K562 (cell line): ENCODE measurements around the gene TRMT112. TPM values are rescaled to one million over a fixed set of nuclear protein-coding genes. Genes with fewer than 3 reads are reported as not detected.
A peak's percentile ranks its signal among the peaks of the same experiment; 100 is the strongest.

Experiments
- ARID1B ChIP-seq: fragments of 450-650 bp; IDR thresholded peaks from 2 replicates; pipeline ENCODE4 v1.6.1; 2016; ENCODE audit warnings: antibody characterized with exemption, mild to moderate bottlenecking, inconsistent platforms
- BRF2 ChIP-seq: IDR thresholded peaks from 3 replicates; pipeline ENCODE4 v1.6.1; 2011; ENCODE audit warnings: borderline replicate concordance, mild to moderate bottlenecking; ENCODE audit not compliant: insufficient read length, insufficient read depth
- CSDE1 ChIP-seq, 2 experiments: fragments of 450-650 bp; IDR thresholded peaks; 2 replicates each; pipeline ENCODE4 v1.6.1; 2016; ENCODE audit warnings: mild to moderate bottlenecking in 1 of 2
- DIDO1 ChIP-seq: fragments of 450-650 bp; IDR thresholded peaks from 2 replicates; pipeline ENCODE4 v1.6.1; 2016; ENCODE audit warnings: low read depth, missing biosample characterization, missing genetic modification characterization
- ESRRA ChIP-seq: fragments of 450-650 bp; IDR thresholded peaks from 2 replicates; pipeline ENCODE4 v1.6.1; 2014; ENCODE audit warnings: low read depth, mild to moderate bottlenecking, moderate library complexity, borderline replicate concordance
- FOXM1 ChIP-seq, 2 experiments: fragments of 450-650 bp in 1 of 2; sonication (generic) in 1 of 2; formaldehyde crosslinking in 1 of 2; IDR thresholded peaks; 2 replicates each; pipeline versions ENCODE4 v1.6.1 to v1.9.0; 2017 to 2022; ENCODE audit warnings: low read depth in 2 of 2, mild to moderate bottlenecking in 2 of 2, missing genetic modification reagents in 1 of 2, moderate library complexity in 1 of 2
- HDAC1 ChIP-seq, 2 experiments: fragments of 450-650 bp; IDR thresholded peaks; 2 replicates each; pipeline ENCODE4 v1.6.1; 2016 to 2017; ENCODE audit warnings: inconsistent platforms in 1 of 2, mild to moderate bottlenecking in 1 of 2, moderate library complexity in 1 of 2
- HDAC3 ChIP-seq: fragments of 450-650 bp; IDR thresholded peaks from 2 replicates; pipeline ENCODE4 v1.6.1; 2018; ENCODE audit warnings: borderline replicate concordance, mild to moderate bottlenecking, moderate library complexity; ENCODE audit not compliant: partially characterized antibody
- NR4A1 ChIP-seq, 2 experiments: fragments of 250-450 bp in 1 of 2; fragments of 450-650 bp in 1 of 2; sonication (Bioruptor Pico) in 1 of 2; IDR thresholded peaks; 2 replicates each; pipeline versions ENCODE4 v1.4.0 to v1.6.1; 2016 to 2020; ENCODE audit warnings: mild to moderate bottlenecking in 2 of 2, missing compliant biosample characterization in 1 of 2, missing genetic modification characterization in 1 of 2, moderate library complexity in 1 of 2
- PKNOX1 ChIP-seq: fragments of 450-650 bp; IDR thresholded peaks from 2 replicates; pipeline ENCODE4 v1.6.1; 2016
- RBM22 ChIP-seq: fragments of 200-400 bp; formaldehyde crosslinking; IDR thresholded peaks from 2 replicates; pipeline ENCODE4 v1.6.1; 2018; ENCODE audit warnings: low read length, low read depth; ENCODE audit not compliant: poor library complexity, severe bottlenecking
- SMAD3 ChIP-seq: fragments of 450-650 bp; formaldehyde crosslinking; conservative IDR thresholded peaks from 2 replicates; pipeline ENCODE4 v1.4.0; 2020; ENCODE audit warnings: mild to moderate bottlenecking
- SREBF2 ChIP-seq: sonication (generic); formaldehyde crosslinking; IDR thresholded peaks from 2 replicates; pipeline ENCODE4 v1.4.0; 2020; ENCODE audit warnings: mild to moderate bottlenecking, missing genetic modification reagents
- ZNF277 ChIP-seq: fragments of 250-450 bp; sonication (Bioruptor Pico); IDR thresholded peaks from 2 replicates; pipeline ENCODE4 v1.8.0; 2022; ENCODE audit warnings: inconsistent platforms, mild to moderate bottlenecking, moderate library complexity, borderline replicate concordance
- ZNF76 ChIP-seq: fragments of 250-450 bp; sonication (Bioruptor Pico); IDR thresholded peaks from 2 replicates; pipeline ENCODE4 v1.4.0; 2020; ENCODE audit warnings: mild to moderate bottlenecking, moderate library complexity, borderline replicate concordance
- ZZZ3 ChIP-seq: fragments of 450-650 bp; IDR thresholded peaks from 2 replicates; pipeline ENCODE4 v1.6.1; 2016; ENCODE audit warnings: antibody characterized with exemption, mild to moderate bottlenecking, moderate library complexity
- polyA plus RNA-seq, 8 experiments: library from polyadenylated mRNA; depleted of rRNA in 4 of 8; stranded (reverse) in 5 of 8; unstranded in 3 of 8; fragments of >200 nt; fragmentation: Nextera tagmentation in 2 of 8; fragmentation: Illumina TruSeq in 1 of 8; extraction: Ambion mirVana in 2 of 8; extraction: Trizol in 1 of 8; gene quantifications; 2 replicates each; pipeline versions ENCODE4 v1.2.1 to v1.2.3, GENCODE V29; 2011 to 2014; ENCODE audit warnings: inconsistent platforms in 1 of 8, missing spikeins in 1 of 8
- total RNA-seq, 7 experiments: library from RNA; depleted of rRNA in 6 of 7; stranded (reverse); fragments of >200 nt in 6 of 7; fragmentation: Illumina TruSeq in 2 of 7; extraction: Trizol in 2 of 7; gene quantifications; 2 replicates each; pipeline versions ENCODE4 v1.2.1 to v1.2.3, GENCODE V29; 2011 to 2021; ENCODE audit warnings: low replicate concordance in 1 of 7

The TRMT112 gene
- total and polyA plus RNA-seq, 9 of the 15 experiments (the other 6 are each of a cell fraction or from before 2014, with no cell fraction given), result 162 to 444 (median 300) TPM

- TF ChIP-seq ZNF277 (CRISPR knock-in tag) (no peak), RBM22 (peak; percentile 7), SMAD3 (CRISPR knock-in tag) (no peak), ZZZ3 (no peak), ZNF76 (CRISPR knock-in tag) (no peak), HDAC3 (no peak), CSDE1 (IDR thresholded peaks at IDR 0.05) (peak in 1 of 2 experiments; percentile 59; a peak in 2 of 4 replicates), NR4A1 (CRISPR knock-in tag; IDR thresholded peaks at IDR 0.05) (no peak), NR4A1 (tag; IDR thresholded peaks at IDR 0.05) (no peak), DIDO1 (no peak), BRF2 (no peak), HDAC1 (IDR thresholded peaks at IDR 0.05) (no peak), ESRRA (no peak), SREBF2 (no peak), PKNOX1 (peak; percentile 22; the same call in 1 of the 2 replicates), FOXM1 (IDR thresholded peaks at IDR 0.05; ENCODE audit: low read depth) (no peak), FOXM1 (CRISPR knock-in tag; IDR thresholded peaks at IDR 0.05; ENCODE audit: low read depth) (no peak), ARID1B (no peak)
Observed at GRCh38 chr11:64306876-64307622, 10.3 kb downstream of the TRMT112 start (continued).
